ENCODE measurements around the gene PRM1.

PRM1 gene

DNA sequence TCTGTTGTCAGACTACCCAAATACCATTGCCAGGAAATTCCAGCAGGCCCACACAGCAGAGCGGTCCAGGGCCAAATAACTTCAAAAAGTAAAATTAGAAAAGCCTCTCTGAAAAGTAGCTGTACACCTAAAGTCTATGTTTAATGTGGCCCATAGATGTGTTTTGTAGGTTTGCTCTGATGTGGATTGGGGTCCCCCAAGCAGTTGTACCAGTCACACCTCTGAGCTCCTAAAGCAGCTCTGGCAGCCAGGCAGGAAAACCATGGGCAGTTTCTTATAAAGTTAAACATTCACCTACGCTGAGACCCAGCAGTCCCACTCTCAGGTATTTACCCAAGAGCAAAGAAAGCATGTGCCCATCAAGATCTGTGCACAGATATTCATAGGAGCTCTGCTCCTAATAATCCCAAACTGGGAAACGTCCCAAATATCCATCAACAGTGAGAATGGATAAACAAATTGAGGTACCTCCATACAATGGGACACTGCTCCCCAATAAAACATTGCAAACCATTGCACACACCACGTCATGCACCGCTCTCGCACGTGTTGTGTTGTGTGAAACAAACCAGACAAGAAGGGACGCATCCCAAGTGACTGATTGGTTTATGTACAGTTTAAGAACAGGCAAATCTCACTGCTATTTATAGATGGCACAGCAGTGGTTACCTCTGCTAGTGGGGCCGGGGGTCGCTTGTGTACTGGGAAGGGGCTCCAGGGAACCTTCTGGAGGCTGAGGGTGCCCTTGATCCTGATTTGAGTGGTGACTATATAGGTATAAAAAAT, 15.8 kb upstream of the PRM1 start:
- DNase-seq = no peak

DNA sequence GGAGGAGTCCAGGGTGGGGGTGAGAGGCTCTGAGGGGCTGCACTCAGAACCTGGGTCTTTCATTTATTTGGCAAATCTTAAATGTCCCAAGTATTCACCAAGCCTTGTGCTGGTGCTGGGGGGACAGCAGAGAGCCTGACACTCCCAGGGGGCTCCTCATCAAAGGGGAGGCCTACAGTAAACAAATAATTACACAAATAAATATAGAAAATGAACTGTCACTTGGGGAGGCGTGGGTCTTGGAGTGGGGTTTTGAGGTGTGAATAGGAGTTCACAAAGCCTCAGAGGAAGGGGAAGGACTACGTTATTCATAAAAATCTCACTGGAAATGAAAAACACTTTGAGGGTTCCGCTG, 15.2 kb upstream of the PRM1 start:
- DNase-seq = no peak

DNA sequence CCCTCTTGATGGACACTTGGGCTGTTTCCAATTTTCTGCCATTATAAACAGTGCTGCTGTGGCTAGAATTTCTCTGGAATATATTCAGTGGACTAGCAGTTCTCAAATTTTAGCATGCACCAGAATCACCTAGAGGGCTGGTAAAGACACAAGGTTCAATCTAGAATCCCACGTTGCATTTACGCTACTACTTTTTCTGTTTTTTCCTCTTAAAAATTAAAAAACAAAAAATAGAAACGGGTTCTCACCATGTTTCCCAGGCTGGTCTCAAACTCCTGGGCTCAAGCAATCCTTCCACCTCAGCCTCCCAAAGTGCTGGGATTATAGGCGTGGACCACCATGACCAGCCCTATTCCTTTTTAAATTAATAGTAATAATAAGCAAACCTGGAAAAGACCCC, 14.5 kb upstream of the PRM1 start:
- no peak for DNase-seq

DNA sequence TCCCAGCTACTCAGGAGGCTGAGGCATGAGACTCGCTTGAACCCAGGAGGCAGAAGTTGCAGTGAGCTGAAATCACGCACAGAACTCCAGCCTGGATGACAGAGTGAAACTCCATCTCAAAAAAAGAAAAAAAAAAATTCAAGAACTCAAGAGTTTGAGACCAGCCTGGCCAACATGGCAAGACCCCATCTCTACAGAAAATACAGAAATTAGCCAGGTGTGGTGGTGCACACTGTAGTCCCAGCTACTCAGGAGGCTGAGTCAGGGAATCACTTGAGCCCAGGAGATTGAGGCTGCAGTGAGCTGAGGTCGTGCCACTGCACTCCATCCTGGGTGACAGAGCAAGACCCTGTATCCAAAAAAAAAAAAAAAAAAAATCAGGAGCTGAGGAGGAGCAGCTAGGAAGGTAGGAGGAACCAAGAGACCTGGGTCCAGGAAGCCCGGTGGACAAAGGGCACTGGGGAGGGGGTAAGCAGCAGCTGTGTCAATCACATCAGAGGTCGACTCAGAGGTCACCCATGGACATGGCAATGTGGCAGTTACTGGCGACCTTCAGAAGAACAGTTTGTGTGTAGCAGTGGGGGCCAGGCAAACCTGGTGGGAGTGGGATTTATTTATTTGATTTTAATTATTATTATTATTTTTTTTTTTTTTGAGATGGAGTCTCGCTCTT, 11.1 kb upstream of the PRM1 start:
- DNase-seq = no peak

DNA sequence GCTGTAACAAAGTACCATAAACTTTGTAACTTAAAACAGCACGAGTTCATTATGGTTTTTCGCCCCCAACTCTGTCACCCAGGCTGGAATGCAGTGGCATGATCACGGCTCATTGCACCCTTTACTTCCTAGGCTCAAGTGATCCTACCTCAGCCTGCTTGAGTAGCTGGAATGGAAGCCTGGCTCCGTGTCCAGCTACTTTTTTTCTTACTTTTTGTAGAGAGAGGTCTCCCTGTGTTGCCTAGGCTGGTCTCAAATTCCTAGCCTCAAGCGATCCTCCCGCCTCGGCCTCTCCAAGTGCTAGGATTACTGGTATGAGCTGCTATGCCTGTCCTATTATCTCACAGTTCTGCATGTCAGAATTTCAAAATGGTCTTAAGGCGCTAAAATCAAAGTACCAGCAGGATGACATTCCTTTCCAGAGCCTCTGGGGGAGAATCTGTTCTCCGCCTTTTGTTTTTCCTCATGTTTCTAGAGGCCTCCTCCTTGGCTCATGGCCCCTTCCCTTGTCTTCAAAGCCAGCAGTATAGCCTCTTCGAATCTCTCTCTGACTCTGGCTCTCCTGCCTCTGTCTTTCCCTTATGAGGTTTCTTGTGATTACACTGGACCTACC, 10.1 kb upstream of the PRM1 start:
- no peak for DNase-seq

DNA sequence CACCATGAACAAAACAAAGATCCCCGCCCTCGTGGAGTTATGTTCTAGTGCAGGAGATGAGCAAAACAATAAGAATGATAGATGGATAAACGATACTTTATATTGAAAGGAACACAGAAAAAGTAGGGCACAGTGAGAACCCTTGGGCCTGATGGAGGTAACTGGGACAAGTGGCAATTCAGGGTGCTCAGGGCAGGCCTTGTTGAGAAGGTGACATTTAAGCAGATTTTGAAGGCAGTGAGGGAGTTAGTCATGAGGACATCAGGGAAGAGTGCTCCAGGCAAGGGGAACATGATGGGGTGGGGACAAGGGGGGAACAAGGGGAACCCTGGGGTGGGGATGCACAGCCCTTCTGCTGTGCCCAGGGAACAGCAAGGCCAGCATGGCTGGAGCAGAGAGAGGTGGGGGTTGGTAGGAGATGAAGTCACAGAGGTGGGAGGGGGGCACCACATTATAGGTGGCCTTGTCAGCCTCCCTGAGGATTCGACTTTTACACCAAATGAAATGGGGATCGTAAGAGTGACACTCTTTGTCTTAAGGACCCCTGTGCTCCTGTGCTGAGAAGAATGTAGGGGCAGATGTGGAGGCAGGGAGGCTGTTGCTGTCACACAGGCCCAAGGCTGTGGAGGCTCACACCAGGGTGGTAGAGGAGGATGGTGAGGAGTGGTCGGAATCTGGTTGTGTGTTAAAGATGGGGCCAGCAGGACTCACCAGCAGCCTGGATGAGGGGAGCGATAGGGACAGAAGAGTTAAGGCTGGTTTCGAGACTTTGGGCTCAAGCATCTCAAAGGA, 9.2 kb upstream of the PRM1 start:
- no peak for DNase-seq

DNA sequence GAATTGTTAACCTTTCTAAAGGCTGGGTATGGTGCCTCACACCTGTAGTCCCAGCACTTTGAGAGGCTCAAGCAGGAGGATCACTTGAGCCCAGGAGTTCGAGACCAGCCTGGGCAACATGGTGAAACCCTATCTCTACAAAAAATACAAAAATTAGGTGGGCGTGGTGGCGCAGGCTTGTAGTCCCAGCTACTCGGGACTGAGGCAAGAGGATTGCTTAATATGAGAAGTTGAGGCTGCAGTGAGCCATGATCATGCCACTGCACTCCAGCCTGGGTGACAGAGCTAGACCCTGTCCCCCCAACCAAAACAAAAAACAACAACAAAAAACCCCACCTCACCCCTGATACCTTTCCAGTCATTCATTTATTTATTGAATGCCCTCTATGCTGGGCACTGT, 8.6 kb upstream of the PRM1 start:
- peak; percentile 36 to 44 (median 43) for DNase-seq

DNA sequence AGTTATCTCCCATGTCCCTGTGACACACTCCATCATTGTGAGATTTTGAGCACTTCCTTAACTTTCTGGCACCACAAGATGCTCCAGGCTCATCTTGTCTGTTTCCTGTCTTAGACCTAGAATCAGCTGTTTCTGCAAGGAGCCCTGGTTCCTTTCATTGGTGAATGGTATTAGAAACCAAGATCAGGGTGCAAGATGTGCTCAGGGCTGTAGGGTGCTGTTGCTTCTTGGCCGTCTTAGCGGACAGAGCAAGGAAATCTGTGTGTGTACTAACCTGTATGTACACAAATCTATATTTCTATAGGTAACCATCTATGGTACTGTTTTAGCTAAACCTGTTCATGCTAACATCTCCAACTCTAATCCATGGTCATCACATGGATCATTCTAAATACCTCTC, 8.1 kb upstream of the PRM1 start:
- no peak for DNase-seq

DNA sequence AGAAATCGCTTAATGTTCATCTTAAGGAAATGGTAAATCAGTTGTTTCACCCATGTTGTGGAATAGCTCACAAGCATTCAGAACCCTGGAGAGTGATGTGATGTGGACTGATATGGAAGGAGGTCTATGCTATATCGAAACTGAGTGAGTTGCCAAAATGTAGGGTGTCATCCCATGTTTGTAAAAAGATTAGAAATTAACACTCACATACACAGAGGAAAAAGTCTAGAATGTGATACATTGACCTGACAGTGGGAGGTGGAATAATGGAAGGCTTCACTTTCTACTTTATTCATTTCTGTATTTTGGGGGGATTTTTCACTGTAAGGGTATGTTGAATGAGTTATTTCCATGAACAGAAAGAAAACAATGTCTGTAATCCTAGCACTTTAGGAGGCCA, 4.7 kb upstream of the PRM1 start:
- no peak for DNase-seq

DNA sequence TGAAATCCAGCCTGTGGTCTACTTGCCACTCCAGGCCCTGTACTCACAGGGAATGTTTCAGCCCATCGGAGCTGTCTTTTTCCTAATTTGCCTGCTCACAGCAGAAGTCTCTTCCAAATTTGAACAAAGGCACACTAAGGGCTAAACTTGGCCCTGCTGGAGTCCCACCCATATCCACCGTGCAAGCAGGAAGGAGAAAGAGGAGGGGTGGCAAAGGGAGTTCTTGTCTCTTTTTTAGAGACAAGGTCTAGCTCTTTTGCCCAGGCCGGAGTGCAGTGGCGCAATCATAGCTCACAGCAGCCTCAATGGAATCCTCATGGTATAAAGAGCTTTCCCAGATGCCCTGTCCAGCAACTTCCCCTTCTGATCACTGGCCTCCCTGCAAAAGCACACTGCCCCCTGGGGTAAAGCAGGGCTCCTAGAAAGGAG, 2.7 kb upstream of the PRM1 start:
- DNase-seq = peak; percentile 49 to 65 (median 63)

DNA sequence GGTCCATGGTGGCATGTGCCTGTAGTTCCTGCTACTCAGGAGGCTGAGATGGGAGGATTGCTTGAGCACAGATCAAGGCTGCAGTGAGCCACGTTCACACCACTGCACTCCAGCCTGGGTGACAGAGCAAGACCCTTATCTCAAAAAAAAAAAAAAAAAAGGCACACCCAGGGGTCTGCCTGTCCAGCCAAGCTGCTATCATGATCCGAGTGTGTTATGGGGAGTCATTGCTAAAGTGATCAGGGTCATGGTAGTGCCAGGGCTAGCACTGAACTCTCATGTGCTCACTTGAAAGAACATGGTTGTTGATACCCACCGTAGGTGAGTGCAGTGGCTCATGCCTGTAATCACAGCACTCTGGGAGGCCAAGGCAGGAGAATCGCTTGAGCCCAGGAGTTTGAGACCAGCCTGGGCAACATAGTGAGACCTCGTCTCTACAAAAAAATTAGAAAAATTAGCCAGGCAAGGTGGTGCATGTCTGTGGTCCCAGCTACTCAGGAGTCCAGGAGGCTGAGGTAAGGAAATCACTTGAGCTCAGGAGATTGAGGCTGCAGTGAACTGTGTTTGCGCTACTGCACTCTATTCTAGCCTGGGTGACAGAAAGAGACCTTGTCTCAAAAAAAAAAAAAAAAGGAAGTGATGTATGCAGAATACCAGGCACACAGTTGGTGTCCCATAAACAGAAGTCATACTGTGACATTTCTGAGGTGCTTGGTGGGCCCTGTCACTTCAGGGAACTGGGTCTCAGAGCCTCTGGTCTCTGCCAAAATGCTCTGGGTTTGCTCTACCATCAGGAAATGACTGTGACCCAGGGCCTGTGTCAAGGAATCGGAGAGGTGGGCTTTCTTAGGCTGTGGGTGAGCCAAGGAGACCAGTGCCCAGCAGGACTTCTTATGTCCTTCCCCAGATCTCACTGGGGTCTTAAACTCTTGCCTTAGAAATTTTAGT, 2.2 kb downstream of the PRM1 start:
- DNase-seq = peak in 2 of 3 donors; percentile 24 to 33

DNA sequence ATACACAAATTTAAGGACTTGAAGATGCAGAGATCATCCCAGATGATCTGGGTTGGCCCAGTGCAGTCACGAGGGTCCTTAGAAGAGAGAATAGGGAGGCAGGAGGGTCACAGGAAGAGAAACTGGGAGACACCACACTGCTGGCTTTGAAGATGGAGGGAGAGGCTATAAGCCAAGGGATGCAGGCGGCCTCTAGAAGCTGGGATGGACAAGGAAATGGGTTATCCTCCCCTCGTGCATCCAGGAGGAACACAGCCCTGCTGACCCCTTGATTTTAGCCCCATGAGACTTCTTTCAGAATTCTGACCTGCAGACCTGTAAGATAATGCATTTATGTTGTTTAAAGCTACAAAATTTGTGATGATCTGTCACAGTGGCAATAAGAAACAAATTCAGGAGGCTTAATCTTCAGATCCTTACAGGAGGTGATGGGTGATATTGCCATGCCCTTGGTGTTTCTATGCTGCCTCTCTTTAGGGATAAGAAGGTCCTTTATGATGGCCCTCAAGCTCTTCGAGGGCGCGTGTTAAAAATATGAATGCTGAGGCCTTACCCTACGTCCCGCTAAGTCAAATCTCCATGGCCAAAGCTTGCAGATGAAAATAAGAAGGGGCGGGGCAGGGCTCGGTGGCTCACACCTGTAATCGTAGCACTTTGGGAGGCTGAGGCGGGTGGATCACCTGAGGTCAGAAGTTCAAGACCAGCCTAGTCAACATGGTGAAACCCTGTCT, 3.4 kb downstream of the PRM1 start:
- no peak for DNase-seq

DNA sequence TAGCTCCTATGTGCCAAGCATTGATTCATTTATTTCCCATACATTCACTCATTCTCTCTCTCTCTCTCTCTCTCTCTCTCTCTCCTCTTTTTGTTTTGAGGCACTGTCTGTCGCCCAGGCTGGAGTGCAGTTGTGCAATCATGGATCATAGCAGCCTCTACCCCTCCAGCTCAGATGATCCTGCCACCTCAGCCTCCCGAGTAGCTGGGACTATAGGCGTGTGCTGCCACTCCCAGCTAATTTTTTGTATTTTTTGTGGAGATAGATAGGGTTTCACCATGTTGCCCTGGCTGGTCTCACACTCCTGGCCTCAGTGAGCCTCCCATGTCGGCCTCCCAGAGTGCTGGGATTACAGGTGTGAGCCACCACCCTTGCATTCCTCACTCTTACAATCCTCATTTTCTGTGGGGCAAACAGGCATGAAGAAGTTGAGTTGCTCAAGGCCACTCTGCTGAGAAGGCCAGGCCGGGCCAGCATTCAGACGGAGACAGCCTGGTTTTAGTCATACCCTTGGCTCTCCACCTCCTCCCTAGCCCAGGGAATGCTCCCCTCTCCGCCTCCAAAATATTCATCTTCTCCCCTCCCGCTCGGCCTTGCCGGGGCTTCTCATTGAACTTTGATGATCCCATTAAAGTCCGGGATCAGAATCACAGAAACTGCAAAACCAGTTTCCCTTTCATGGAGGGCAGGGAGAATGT, 4.1 kb downstream of the PRM1 start:
- no peak for DNase-seq

DNA sequence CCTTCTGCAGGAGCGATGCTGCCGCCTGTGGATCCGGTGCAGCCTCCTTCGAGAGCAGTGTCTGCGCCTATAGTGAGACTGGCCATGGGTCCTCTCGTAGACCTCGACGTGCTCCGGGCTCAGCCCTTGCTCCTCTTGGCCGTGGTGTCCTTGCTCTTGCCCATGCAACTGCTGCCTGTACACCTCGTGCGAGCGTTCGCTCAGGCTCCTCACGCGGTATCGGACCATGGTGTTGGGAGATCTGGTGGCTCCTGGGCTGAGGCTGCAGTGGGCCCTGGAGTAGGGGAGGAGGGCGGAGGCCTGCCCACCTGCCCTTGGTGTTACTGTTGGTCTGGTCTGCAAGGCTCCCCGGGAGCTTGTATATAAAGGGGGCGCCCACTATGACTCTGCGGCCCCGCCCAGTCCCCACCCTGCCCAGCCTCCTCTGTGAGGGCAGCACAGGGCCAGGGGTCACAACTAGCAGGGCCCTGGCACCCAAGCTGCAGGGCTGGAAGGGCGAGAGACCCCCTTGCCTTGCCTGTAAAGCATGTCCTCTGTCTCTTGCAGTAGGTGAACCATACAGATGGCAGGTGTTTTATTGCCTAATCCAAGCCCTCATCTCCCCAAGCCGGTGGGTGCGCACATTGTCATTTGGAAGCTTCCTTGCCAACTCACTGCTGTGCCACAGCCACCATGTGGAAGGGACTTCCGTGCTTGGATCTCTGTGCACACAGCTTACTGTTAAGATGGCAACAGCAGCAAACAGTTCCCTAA, 4.8 kb downstream of the PRM1 start, which contains the start of gene PRM2:
Gene PRM2, minus strand, starts transcription at position 338 of the 753 bp plus-strand sequence. Its CDS starts 110 bp downstream, at position 228.
- DNase-seq = no peak

DNA sequence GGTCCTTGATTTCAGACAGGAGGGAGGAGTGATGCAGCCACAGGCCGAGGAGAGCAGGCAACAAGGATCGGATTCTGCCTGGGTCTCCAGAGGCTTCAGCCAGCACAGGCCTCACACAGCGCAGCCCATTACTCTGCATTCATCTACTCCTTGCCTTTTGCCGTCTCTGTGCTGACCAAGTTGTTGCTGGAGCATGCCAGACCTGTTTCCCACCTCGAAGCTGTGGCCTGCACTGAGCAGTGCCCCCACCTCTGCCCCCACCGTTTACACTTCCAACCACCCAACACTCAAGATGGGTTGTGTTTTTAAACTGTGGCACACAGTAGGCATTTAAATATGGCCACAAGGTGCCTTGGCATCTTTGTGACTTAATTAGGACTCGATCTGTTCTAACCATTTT, 6.2 kb downstream of the PRM1 start:
- no peak for DNase-seq

DNA sequence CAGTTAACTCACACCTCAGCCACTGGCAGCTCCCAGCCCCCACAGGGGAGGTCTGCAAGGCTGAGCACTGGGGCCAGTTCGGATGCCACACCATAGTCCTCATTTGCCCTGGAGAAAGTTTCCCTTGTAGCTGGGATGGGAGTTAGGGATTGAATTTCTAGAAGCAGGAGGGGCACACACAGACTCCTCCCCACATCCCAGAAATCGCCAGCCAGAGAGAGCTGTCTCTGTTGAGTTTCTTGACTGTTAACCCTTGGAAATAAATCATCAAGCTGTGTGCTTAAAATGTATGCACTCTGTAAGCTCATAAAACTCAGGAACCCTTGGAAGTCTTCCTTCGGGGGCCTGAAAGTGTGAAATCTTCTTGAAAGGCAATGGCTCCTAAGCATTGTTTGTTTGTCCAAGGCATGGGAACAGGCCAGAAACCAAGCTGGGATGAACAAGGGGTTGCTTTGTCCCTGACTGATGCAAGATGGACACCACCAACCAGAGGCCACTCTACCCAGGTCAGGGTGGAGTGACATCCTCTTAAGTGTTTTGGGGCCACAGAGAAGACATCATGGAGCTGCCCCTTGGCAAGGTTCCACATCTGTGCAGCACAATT, 7.3 kb downstream of the PRM1 start:
- no peak for DNase-seq

DNA sequence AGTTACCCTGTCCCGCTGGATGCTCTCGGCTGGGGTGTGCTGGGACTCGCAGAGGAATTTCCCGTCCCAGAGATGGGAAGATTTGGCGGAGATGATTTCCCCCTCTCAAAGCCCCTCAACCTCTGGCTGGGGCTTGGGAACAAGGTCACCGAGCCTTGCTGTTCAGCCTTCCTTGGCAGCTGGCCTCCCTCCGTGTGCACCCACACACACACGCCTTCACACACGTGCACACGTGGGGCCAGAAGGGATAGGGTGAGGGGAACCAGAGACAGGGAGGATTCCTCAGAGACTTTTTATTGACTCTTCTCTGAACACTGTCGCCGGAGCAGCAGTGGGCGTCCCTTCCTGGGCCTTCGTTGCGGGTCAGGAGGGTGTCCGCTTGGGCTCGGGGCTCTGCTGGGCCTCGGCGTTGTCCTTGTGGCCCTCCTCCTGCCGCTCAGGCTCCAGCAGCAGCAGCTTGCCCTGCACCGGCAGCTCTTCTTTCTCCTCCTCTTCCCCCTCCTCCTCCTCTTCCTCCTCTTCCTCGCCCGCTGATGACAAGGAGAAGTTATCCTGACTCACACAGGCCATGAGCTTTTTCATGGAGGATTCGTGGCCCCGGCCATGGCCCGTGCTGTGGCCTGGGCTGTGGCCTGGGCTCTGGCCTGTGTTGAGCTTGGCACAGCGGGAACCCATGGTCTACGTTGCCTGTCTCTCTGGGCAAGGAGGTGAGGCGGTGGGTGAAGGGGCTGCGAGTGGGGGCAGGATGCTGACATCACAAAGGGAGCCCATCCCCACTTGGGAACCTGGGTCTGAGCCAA, 8.0 kb downstream of the PRM1 start, which contains the start of gene PRM3:
Gene PRM3, minus strand, starts transcription at position 709 of the 800 bp plus-strand sequence. Its CDS starts 34 bp downstream, at position 675.
- DNase-seq = no peak

DNA sequence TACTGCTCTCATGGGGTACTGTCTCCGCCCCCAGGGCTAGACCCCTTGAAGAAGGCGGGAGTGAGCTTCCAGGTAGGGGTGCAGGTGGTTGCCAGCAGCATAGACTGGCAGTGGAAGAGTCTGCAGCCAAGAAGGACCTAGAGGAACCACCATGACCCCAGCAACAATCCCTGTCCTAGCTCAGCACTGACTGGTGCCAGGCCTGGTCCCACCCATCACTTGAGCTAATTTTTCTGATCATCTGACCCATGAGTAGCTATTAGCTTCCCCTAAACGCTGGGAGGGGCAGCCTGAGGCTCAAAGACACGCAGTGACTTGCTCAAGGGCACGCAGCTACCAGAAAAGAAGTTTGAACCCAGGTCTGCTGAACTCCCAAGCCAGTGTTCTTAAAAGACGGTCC, 8.6 kb downstream of the PRM1 start:
- no peak for DNase-seq
